Measurements from ENCODE around the gene ELL2. TPM values are rescaled to one million over a fixed set of nuclear protein-coding genes. Genes with fewer than 3 reads are reported as not detected.
A peak's percentile ranks its signal among the peaks of the same experiment; 100 is the strongest.

The ELL2 gene
- total and polyA plus RNA-seq, 2 of the 13 experiments (the other 11 are each of a cell fraction or from before 2014, with no cell fraction given): 78.9 to 97.1 TPM

DNA sequence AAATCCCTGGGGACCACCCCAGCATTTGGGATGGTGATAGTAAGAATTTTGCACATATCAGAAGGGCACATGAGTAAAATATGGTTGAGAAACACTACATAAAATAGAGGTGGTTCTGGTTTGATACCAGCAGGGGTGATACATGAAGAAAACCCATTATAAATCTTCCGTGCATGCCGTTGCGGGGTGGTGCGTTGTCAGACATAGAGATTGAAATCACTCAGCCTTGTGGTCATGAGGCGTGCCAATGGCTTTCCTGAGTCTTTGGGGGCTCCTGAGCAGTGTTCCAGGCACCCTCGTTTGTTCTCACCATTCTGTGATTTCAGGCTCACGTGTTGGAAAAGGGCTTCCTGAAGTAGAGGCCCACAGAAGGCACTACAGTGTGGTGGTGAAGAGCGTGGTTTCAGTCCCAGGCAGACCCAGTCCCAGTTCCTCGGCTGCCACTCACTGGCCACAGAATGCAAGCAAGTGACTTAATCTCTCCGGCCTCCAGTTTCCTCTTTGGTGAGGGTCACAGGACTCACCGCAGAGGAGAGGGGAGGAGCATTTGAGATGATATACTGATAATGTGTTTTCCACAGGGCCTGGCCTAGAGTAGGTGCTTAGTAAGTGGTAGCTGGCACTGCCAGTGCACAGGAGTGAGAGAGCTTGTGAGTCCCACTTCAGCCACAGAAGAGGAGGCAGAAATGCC, 118.7 kb downstream of the ELL2 start (continued):
- TF ChIP-seq, protein P1, sequence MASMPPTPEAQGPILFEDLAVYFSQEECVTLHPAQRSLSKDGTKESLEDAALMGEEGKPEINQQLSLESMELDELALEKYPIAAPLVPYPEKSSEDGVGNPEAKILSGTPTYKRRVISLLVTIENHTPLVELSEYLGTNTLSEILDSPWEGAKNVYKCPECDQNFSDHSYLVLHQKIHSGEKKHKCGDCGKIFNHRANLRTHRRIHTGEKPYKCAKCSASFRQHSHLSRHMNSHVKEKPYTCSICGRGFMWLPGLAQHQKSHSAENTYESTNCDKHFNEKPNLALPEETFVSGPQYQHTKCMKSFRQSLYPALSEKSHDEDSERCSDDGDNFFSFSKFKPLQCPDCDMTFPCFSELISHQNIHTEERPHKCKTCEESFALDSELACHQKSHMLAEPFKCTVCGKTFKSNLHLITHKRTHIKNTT (CRISPR knock-in tag; IDR thresholded peaks at IDR 0.05): no peak
- TF ChIP-seq NCOA1 (CRISPR knock-in tag; IDR thresholded peaks at IDR 0.05) (no peak), MTF2 (CRISPR knock-in tag; IDR thresholded peaks at IDR 0.05; ENCODE audit: borderline replicate concordance) (no peak), ARHGAP35 (CRISPR knock-in tag; IDR thresholded peaks at IDR 0.05; ENCODE audit: borderline replicate concordance) (no peak), FOSL2 (CRISPR knock-in tag; IDR thresholded peaks at IDR 0.05) (no peak), ZNF652 (CRISPR knock-in tag; IDR thresholded peaks at IDR 0.05; ENCODE audit: borderline replicate concordance, low read depth) (no peak), SIN3B (IDR thresholded peaks at IDR 0.05; ENCODE audit: low read length) (no peak), ZNF598 (CRISPR knock-in tag; IDR thresholded peaks at IDR 0.05; ENCODE audit: borderline replicate concordance) (no peak), CBFB (CRISPR knock-in tag; IDR thresholded peaks at IDR 0.05) (peak; percentile 31; the same call in 1 of the 2 replicates), MED1 (CRISPR knock-in tag; IDR thresholded peaks at IDR 0.05) (peak; percentile 60), KLF13 (CRISPR knock-in tag; IDR thresholded peaks at IDR 0.05) (no peak), POGZ (CRISPR knock-in tag; IDR thresholded peaks at IDR 0.05) (peak; percentile 44; the same call in 1 of the 2 replicates), ATF7-NPFF (CRISPR knock-in tag; IDR thresholded peaks at IDR 0.05; ENCODE audit: low read depth) (no peak), ZNF660 (CRISPR knock-in tag; IDR thresholded peaks at IDR 0.05; ENCODE audit: borderline replicate concordance, low read depth) (no peak), TBX3 (IDR thresholded peaks at IDR 0.05; ENCODE audit: borderline replicate concordance) (peak; percentile 58; the same call in 1 of the 2 replicates), ZNF441 (CRISPR knock-in tag; IDR thresholded peaks at IDR 0.05; ENCODE audit: borderline replicate concordance) (no peak), SRSF9 (IDR thresholded peaks at IDR 0.05; ENCODE audit: borderline replicate concordance, insufficient read depth, low read depth, low read length, poor library complexity, severe bottlenecking) (no peak), NFE2L2 (IDR thresholded peaks at IDR 0.05; ENCODE audit: low read length) (no peak), LCORL (IDR thresholded peaks at IDR 0.05) (no peak), LCORL (CRISPR knock-in tag; IDR thresholded peaks at IDR 0.05) (no peak), MEF2D (CRISPR knock-in tag; IDR thresholded peaks at IDR 0.05) (peak; percentile 42; the same call in 1 of the 2 replicates), HNRNPLL (IDR thresholded peaks at IDR 0.05; ENCODE audit: low read depth, low read length, poor library complexity, severe bottlenecking) (no peak)
- TF ChIP-seq, protein P2, sequence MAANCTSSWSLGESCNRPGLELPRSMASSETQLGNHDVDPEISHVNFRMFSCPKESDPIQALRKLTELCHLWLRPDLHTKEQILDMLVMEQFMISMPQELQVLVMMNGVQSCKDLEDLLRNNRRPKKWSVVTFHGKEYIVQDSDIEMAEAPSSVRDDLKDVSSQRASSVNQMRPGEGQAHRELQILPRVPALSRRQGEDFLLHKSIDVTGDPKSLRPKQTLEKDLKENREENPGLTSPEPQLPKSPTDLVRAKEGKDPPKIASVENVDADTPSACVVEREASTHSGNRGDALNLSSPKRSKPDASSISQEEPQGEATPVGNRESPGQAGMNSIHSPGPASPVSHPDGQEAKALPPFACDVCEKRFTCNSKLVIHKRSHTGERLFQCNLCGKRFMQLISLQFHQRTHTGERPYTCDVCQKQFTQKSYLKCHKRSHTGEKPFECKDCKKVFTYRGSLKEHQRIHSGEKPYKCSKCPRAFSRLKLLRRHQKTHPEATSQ (CRISPR knock-in tag; IDR thresholded peaks at IDR 0.05; ENCODE audit: borderline replicate concordance): peak; percentile 78; the same call in 1 of the 2 replicates
- TF ChIP-seq, protein P3, sequence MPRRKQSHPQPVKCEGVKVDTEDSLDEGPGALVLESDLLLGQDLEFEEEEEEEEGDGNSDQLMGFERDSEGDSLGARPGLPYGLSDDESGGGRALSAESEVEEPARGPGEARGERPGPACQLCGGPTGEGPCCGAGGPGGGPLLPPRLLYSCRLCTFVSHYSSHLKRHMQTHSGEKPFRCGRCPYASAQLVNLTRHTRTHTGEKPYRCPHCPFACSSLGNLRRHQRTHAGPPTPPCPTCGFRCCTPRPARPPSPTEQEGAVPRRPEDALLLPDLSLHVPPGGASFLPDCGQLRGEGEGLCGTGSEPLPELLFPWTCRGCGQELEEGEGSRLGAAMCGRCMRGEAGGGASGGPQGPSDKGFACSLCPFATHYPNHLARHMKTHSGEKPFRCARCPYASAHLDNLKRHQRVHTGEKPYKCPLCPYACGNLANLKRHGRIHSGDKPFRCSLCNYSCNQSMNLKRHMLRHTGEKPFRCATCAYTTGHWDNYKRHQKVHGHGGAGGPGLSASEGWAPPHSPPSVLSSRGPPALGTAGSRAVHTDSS (CRISPR knock-in tag; conservative IDR thresholded peaks at IDR 0.05): no peak
- TF ChIP-seq, protein P4, sequence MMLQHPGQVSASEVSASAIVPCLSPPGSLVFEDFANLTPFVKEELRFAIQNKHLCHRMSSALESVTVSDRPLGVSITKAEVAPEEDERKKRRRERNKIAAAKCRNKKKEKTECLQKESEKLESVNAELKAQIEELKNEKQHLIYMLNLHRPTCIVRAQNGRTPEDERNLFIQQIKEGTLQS (CRISPR knock-in tag; IDR thresholded peaks at IDR 0.05): peak; percentile 49; the same call in 1 of the 2 replicates
- TF ChIP-seq, protein P5, sequence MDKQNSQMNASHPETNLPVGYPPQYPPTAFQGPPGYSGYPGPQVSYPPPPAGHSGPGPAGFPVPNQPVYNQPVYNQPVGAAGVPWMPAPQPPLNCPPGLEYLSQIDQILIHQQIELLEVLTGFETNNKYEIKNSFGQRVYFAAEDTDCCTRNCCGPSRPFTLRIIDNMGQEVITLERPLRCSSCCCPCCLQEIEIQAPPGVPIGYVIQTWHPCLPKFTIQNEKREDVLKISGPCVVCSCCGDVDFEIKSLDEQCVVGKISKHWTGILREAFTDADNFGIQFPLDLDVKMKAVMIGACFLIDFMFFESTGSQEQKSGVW (CRISPR knock-in tag; IDR thresholded peaks at IDR 0.05; ENCODE audit: borderline replicate concordance): no peak

Data from HepG2 (cell line).